H1 (cell line): ENCODE data around the gene ADPRHL1. TPM values are rescaled to one million over a fixed set of nuclear protein-coding genes. Genes with fewer than 3 reads are reported as not detected.

Source experiments
- CTCF ChIA-PET: fragments of 300-600 bp; sonication (Branson Sonifier 250); formaldehyde crosslinking; loops from one replicate; lab custom pipeline; 2021; ENCODE audit not compliant: partially characterized antibody; lab: Charles Lee
- POLR2A ChIA-PET: fragments of 300-600 bp; sonication (Branson Sonifier 250); formaldehyde crosslinking; loops from one replicate; lab custom pipeline; 2021; ENCODE audit warnings: inconsistent platforms; ENCODE audit not compliant: partially characterized antibody; lab: Charles Lee
- DNase-seq, 2 experiments: peaks; one replicate each; pipeline versions ENCODE4 v3.0.0 to v3.0.0-alpha.2; 2010 to 2022; ENCODE audit warnings: low spot score in 2 of 2, low read depth in 1 of 2, mixed read lengths in 1 of 2
- FAIRE-seq: peaks from 2 replicates; lab custom pipeline; 2011; peaks lifted over from hg19 to GRCh38; lab: Jason Lieb, UNC
- H2AFZ ChIP-seq: 2 replicates; pipeline ENCODE4 v1.8.1; 2012; ENCODE audit warnings: low read length, inconsistent platforms
- H2AK5ac ChIP-seq: 2 replicates; pipeline ENCODE4 v1.6.1; 2013; ENCODE audit warnings: low read depth, low read length
- H2BK120ac ChIP-seq: replicated peaks from 2 replicates; pipeline ENCODE3; 2013; ENCODE audit warnings: low read depth, low read length, inconsistent platforms
- H2BK12ac ChIP-seq: 2 replicates; pipeline ENCODE4 v1.6.1; 2013; ENCODE audit warnings: low read depth, low read length
- H2BK15ac ChIP-seq: 2 replicates; pipeline ENCODE4 v1.6.1; 2013; ENCODE audit warnings: low read length
- H2BK20ac ChIP-seq: 2 replicates; pipeline ENCODE4 v1.6.1; 2013; ENCODE audit warnings: low read length
- H2BK5ac ChIP-seq: 2 replicates; pipeline ENCODE4 v1.6.1; 2013; ENCODE audit warnings: low read depth, low read length
- H3K14ac ChIP-seq: 2 replicates; pipeline ENCODE4 v1.6.1; 2013; ENCODE audit warnings: inconsistent platforms; ENCODE audit not compliant: insufficient read length
- H3K18ac ChIP-seq: 2 replicates; pipeline ENCODE4 v1.6.1; 2013; ENCODE audit warnings: low read length; ENCODE audit errors: extremely low read depth
- H3K23ac ChIP-seq: 2 replicates; pipeline ENCODE4 v1.6.1; 2013; ENCODE audit warnings: inconsistent platforms; ENCODE audit not compliant: insufficient read length
- H3K23me2 ChIP-seq: 2 replicates; pipeline ENCODE4 v1.6.1; 2013; ENCODE audit warnings: low read depth, low read length
- H3K27ac ChIP-seq: 2 replicates; pipeline ENCODE4 v1.6.1; 2011; ENCODE audit warnings: low read depth, low read length, inconsistent platforms
- H3K27me3 ChIP-seq, 4 experiments: replicated peaks in 1 of 4; 1 replicate in 1 of 4; 2 replicates in 3 of 4; pipeline versions ENCODE4 v1.6.1 to v1.8.1; 2011 to 2013; ENCODE audit warnings: low read length in 3 of 4, mild to moderate bottlenecking in 3 of 4, inconsistent platforms in 2 of 4, mixed read lengths in 2 of 4, moderate library complexity in 1 of 4; ENCODE audit not compliant: control insufficient read depth in 3 of 4, insufficient read depth in 3 of 4; ENCODE audit errors: extremely low read depth in 1 of 4
- H3K36me3 ChIP-seq, 4 experiments: 2 replicates each; pipeline versions ENCODE4 v1.6.1 to v1.8.1; 2011 to 2013; ENCODE audit warnings: mild to moderate bottlenecking in 4 of 4, low read length in 3 of 4, moderate library complexity in 2 of 4, control low read depth in 1 of 4, inconsistent platforms in 1 of 4; ENCODE audit not compliant: insufficient read depth in 4 of 4, control insufficient read depth in 2 of 4
- H3K4ac ChIP-seq: replicated peaks from 2 replicates; pipeline ENCODE3; 2013; ENCODE audit warnings: low read length, low read depth, mixed read lengths, inconsistent platforms; ENCODE audit not compliant: insufficient read length
- H3K4me1 ChIP-seq, 4 experiments: replicated peaks in 1 of 4; 1 replicate in 1 of 4; 2 replicates in 3 of 4; pipeline versions ENCODE4 v1.6.1 to v1.8.1; 2011 to 2013; ENCODE audit warnings: low read length in 3 of 4, inconsistent platforms in 2 of 4, mixed read lengths in 1 of 4; ENCODE audit not compliant: insufficient read depth in 4 of 4, control insufficient read depth in 3 of 4
- H3K4me2 ChIP-seq, 2 experiments: 2 replicates each; pipeline versions ENCODE4 v1.6.1 to v1.8.1; 2011 to 2013; ENCODE audit warnings: low read depth in 2 of 2, low read length in 2 of 2, control low read depth in 1 of 2, inconsistent platforms in 1 of 2, mild to moderate bottlenecking in 1 of 2; ENCODE audit not compliant: insufficient read depth in 1 of 2
- H3K4me3 ChIP-seq, 4 experiments: fragments of 200-600, 300-600 bp in 1 of 4; sonication (generic), shearing (Covaris generic), sonication (Bioruptor Twin) in 1 of 4; 2 replicates each; pipeline versions ENCODE4 v1.5.1 to v1.8.1; 2011 to 2016; ENCODE audit warnings: low read length in 4 of 4, low read depth in 3 of 4, control low read depth in 2 of 4, inconsistent platforms in 2 of 4, mild to moderate bottlenecking in 2 of 4, mixed read lengths in 1 of 4, moderate library complexity in 1 of 4; ENCODE audit not compliant: insufficient read depth in 2 of 4; ENCODE audit errors: extremely low read depth in 1 of 4
- H3K56ac ChIP-seq: replicated peaks from 2 replicates; pipeline ENCODE3; 2013; ENCODE audit warnings: low read depth, mild to moderate bottlenecking, mixed read lengths, low read length, inconsistent platforms; ENCODE audit not compliant: insufficient read length
- H3K79me1 ChIP-seq: 2 replicates; pipeline ENCODE4 v1.6.1; 2013; ENCODE audit warnings: low read depth, low read length, control low read depth
- H3K79me2 ChIP-seq, 2 experiments: 2 replicates each; pipeline versions ENCODE4 v1.6.1 to v1.8.1; 2012 to 2013; ENCODE audit warnings: low read length in 2 of 2, mild to moderate bottlenecking in 2 of 2, inconsistent platforms in 1 of 2; ENCODE audit not compliant: insufficient read depth in 2 of 2, control insufficient read depth in 1 of 2
- H3K9ac ChIP-seq, 4 experiments: replicated peaks in 1 of 4; 1 replicate in 1 of 4; 2 replicates in 3 of 4; pipeline versions ENCODE4 v1.6.1 to v1.8.1; 2011 to 2013; ENCODE audit warnings: low read depth in 3 of 4, low read length in 3 of 4, control low read depth in 2 of 4, mild to moderate bottlenecking in 2 of 4, moderate library complexity in 2 of 4, inconsistent platforms in 1 of 4; ENCODE audit errors: extremely low read depth in 1 of 4
- H3K9me3 ChIP-seq, 2 experiments: 2 replicates each; pipeline versions ENCODE4 v1.6.1 to v1.8.1; 2012 to 2013; ENCODE audit warnings: mild to moderate bottlenecking in 2 of 2, moderate library complexity in 2 of 2, control low read depth in 1 of 2, inconsistent platforms in 1 of 2, low read depth in 1 of 2, low read length in 1 of 2, mixed read lengths in 1 of 2; ENCODE audit not compliant: insufficient read depth in 2 of 2
- H4K20me1 ChIP-seq, 2 experiments: replicated peaks in 1 of 2; 2 replicates each; pipeline versions ENCODE3 to v1.8.1; 2011 to 2013; ENCODE audit warnings: inconsistent platforms in 2 of 2, low read length in 2 of 2, mild to moderate bottlenecking in 1 of 2; ENCODE audit not compliant: insufficient read depth in 2 of 2, control insufficient read depth in 1 of 2
- H4K5ac ChIP-seq: 2 replicates; pipeline ENCODE4 v1.6.1; 2013; ENCODE audit warnings: low read length, low read depth, mixed read lengths, inconsistent platforms; ENCODE audit not compliant: insufficient read length
- H4K8ac ChIP-seq: 2 replicates; pipeline ENCODE4 v1.8.0; 2013; ENCODE audit warnings: mild to moderate bottlenecking, moderate library complexity, low read length, inconsistent platforms; ENCODE audit not compliant: insufficient read depth; ENCODE audit errors: extremely low read depth
- H4K91ac ChIP-seq: replicated peaks from 2 replicates; pipeline ENCODE3; 2013; ENCODE audit warnings: low read length, mixed read lengths, inconsistent platforms; ENCODE audit not compliant: insufficient read length
- POU5F1 ChIP-seq: IDR thresholded peaks from 2 replicates; pipeline ENCODE4 v1.6.1; 2011; ENCODE audit warnings: low read depth, mild to moderate bottlenecking, low read length, moderate library complexity
- SUZ12 ChIP-seq: fragments of 200-600 bp; sonication (generic); IDR thresholded peaks from 2 replicates; pipeline ENCODE4 v1.6.1; 2012; ENCODE audit warnings: mild to moderate bottlenecking, inconsistent platforms, low read length, moderate library complexity, mixed read lengths
- whole genome bisulfite sequencing, 2 experiments: shearing (Covaris generic) in 1 of 2; methylation state at CpG; one replicate each; pipeline versions ENCODE4 v1.1.6 to v1.1.7; 2013 to 2015; ENCODE audit warnings: low lambda C conversion rate in 2 of 2, mixed read lengths in 2 of 2, inconsistent platforms in 1 of 2, low coverage in 1 of 2, missing lambda C conversion rate in 1 of 2; ENCODE audit not compliant: insufficient replicate concordance in 2 of 2, insufficient coverage in 1 of 2, insufficient read length in 1 of 2; ENCODE audit errors: extremely low coverage in 1 of 2, missing lambda C conversion rate in 1 of 2; 5-methylcytosine and 5-hydroxymethylcytosine counted together
- polyA plus RNA-seq, 7 experiments: library from polyadenylated mRNA; depleted of rRNA in 3 of 7; stranded (reverse) in 5 of 7; unstranded in 2 of 7; fragments of >200 nt in 5 of 7; fragments of 200-250 nt in 2 of 7; gene quantifications; 1 replicate in 5 of 7; 2 replicates in 1 of 7; 4 replicates in 1 of 7; pipeline versions ENCODE4 v1.2.1 to v1.2.3, GENCODE V29; 2011 to 2013; ENCODE audit warnings: missing spikeins in 2 of 7, mixed read lengths in 2 of 7
- total RNA-seq: library from RNA; stranded (reverse); fragmentation: NEBNext Ultra II Directional; extraction: Animal tissue kit (Norgen Biotek cat#: 25700); gene quantifications from 2 replicates; pipeline ENCODE4 v1.2.1, GENCODE V29; 2021

ADPRHL1 gene
- total and polyA plus RNA-seq, 2 of the 8 experiments (the other 6 are each of a cell fraction or from before 2014, with no cell fraction given) = 0.74 to 1.7 TPM

GRCh38 chr13:113401452-113402415 lies 51.6 kb downstream of the ADPRHL1 start:
- POLR2A ChIA-PET = interaction anchor here (1.2 to 1.7 kb wide), 5 partner anchors 9 to 81 kb away, joined by 3 to 6 read pairs (median 3); no protein-coding TSS in a partner anchor
- WGBS, 2 experiments = 89% methylated on average over 48 of the region's 52 CpGs; no CpG with 5 or more reads in 1 of the 2 experiments
- H3K27me3 ChIP-seq = no peaks in the 10 kb centered on the region
- H3K27ac ChIP-seq = no peak overlapping the region
- H3K18ac ChIP-seq = peak overlapping the region; percentile 32; the same call in 1 of the 2 replicates
- peak overlapping the region; percentile 80; the same call in 1 of the 2 replicates for H4K8ac ChIP-seq
- no peak overlapping the region for H2BK120ac ChIP-seq
- no peak overlapping the region for H3K56ac ChIP-seq
- no peak overlapping the region for H3K23ac ChIP-seq
- TF ChIP-seq SUZ12 (no peak), POU5F1 (no peak)
- TF ChIP-seq, all 59 proteins: peak for 0
- H3K23me2 ChIP-seq = no peaks in the 10 kb centered on the region
- no peaks in the 10 kb centered on the region for H3K9me3 ChIP-seq
- H3K4me1 ChIP-seq = peaks cover 0 to 11% (median 6%) of the 10 kb centered on the region in 4 experiments; a peak in 6 of 7 replicates
- H2BK5ac ChIP-seq = no peak overlapping the region
- 0 out of 2 replicates have a peak overlapping the region, but pooled peaks have one; percentile 17 for H2BK12ac ChIP-seq
- H3K14ac ChIP-seq = no peak overlapping the region
- no peak overlapping the region for H2BK20ac ChIP-seq
- no peak for FAIRE-seq
- H3K79me1 ChIP-seq = no peaks in the 10 kb centered on the region
- H3K9ac ChIP-seq = no peak overlapping the region
- H4K20me1 ChIP-seq = no peaks in the 10 kb centered on the region
- H2AK5ac ChIP-seq = no peak overlapping the region
- H2AFZ ChIP-seq = no peak overlapping the region
- no peak overlapping the region for H3K4me2 ChIP-seq
- H2BK15ac ChIP-seq = no peak overlapping the region
- DNase-seq = no peak
- no peaks in the 10 kb centered on the region for H3K36me3 ChIP-seq
- CTCF ChIA-PET = interaction anchor here (0.7 to 3.6 kb wide), 7 partner anchors 8 to 129 kb away, joined by 3 to 12 read pairs (median 4); no protein-coding TSS in a partner anchor
- H3K4me3 ChIP-seq = no peak overlapping the region
- no peaks in the 10 kb centered on the region for H3K79me2 ChIP-seq
- no peak overlapping the region for H4K5ac ChIP-seq
- H4K91ac ChIP-seq = no peak overlapping the region
- H3K4ac ChIP-seq = no peak overlapping the region
